ENCODE measurements around the gene KIAA1671. TPM values are rescaled to one million over a fixed set of nuclear protein-coding genes. Genes with fewer than 3 reads are reported as not detected.

Gene KIAA1671
- total and polyA plus RNA-seq, 5 donors from 2014 or later, result 0.21 to 3.3 (median 0.65) TPM; not detected in 1

DNA sequence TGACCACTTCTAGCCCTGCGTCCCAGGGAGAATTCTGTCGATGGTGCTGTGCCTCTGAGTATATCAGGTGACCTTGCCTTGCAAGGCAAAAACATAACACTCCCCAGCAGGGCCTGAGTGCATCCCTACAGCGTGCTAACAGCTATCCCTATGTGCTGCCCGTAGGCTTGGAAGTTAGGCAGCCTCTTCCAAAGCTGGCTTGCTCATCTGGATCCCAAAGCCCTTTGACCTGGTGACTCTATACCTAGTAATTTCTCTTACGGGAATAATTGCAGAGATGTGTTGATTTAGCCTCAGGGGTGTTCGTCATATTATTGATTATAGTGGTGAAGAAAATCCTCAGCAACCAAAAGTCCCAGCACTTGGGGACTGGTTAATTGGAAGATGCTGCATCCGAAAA lies 214.6 kb downstream of the KIAA1671 start:
- Histone ChIP-seq H3K27ac (ENCODE audit: insufficient read depth, low read length, poor library complexity, severe bottlenecking) (no peak overlapping the region), H3K27me3 (ENCODE audit: control insufficient read depth, insufficient read depth, low read length) (no peaks in the 10 kb centered on the region), H3K36me3 (ENCODE audit: control insufficient read depth, insufficient read depth, low read length) (no peaks in the 10 kb centered on the region), H3K4me1 (ENCODE audit: control insufficient read depth, insufficient read depth, low read length, poor library complexity, severe bottlenecking) (no peaks in the 10 kb centered on the region), H3K9me3 (ENCODE audit: control insufficient read depth in 2 of 2, low read length in 2 of 2) (no peaks in the 10 kb centered on the region), H3K4me3 (ENCODE audit: low read depth, low read length) (no peak overlapping the region)
- ATAC-seq (ENCODE audit: low read depth in 2 of 2) (no peak), DNase-seq (no peak)
- no peaks in the 10 kb centered on the region for H3K36me3 Mint-ChIP-seq
- peaks cover 11% of the 10 kb centered on the region for H3K27me3 Mint-ChIP-seq
- no peak overlapping the region for H3K27ac Mint-ChIP-seq
- no peaks in the 10 kb centered on the region for H3K4me1 Mint-ChIP-seq
- H3K4me3 Mint-ChIP-seq, result no peak overlapping the region
- H3K9me3 Mint-ChIP-seq, result no peaks in the 10 kb centered on the region

DNA sequence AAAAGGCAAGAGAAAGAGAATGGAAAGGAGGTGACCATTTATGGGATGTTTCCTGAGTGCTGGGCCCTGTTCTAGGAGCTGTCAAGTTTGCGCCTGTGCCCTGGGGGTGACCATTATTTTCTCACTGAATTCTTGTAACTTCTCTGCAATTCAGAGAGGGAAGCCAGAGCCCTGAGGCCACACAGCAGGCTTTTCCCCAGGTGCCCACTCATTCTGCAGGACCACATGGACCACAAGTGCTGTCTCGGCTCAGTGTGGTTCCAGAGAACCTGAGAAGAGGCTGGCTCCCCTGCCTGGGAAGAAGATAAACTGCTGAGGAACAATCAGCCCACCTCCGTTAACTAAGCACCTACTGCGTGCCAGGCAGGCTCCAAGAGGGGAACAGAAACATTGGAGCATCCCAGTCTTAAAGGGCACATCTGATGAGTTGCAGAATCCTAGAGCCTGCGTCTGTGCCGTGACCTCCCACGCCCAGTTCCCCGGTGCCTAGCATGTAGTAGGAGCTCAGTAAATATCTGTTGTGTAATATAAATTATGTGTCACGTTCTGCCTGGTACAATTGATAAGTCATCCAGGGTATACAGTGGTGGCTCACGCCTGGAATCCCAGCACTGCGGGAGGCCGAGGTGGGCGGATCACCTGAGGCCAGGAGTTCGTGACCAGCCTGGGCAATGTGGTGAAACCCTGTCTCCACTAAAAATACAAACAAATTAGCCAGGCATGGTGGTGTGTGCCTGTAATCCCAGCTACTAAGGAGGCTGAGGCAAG lies 215.5 kb downstream of the KIAA1671 start:
- H3K36me3 ChIP-seq (ENCODE audit: control insufficient read depth, insufficient read depth, low read length), result no peaks in the 10 kb centered on the region
- ATAC-seq (ENCODE audit: low read depth in 2 of 2), result no peak
- Mint-ChIP-seq H3K4me1 (no peaks in the 10 kb centered on the region), H3K36me3 (no peaks in the 10 kb centered on the region), H3K27ac (no peak overlapping the region), H3K9me3 (peaks cover 0 to 2% (median 0%) of the 10 kb centered on the region in 7 donors), H3K4me3 (no peak overlapping the region), H3K27me3 (peaks cover 5% of the 10 kb centered on the region)
- no peak overlapping the region for H3K27ac ChIP-seq (ENCODE audit: insufficient read depth, low read length, poor library complexity, severe bottlenecking)
- no peak for DNase-seq
- H3K4me1 ChIP-seq (ENCODE audit: control insufficient read depth, insufficient read depth, low read length, poor library complexity, severe bottlenecking), result no peaks in the 10 kb centered on the region
- H3K9me3 ChIP-seq (ENCODE audit: control insufficient read depth in 2 of 2, low read length in 2 of 2), result no peaks in the 10 kb centered on the region
- H3K27me3 ChIP-seq (ENCODE audit: control insufficient read depth, insufficient read depth, low read length), result no peaks in the 10 kb centered on the region
- H3K4me3 ChIP-seq (ENCODE audit: low read depth, low read length), result no peak overlapping the region

DNA sequence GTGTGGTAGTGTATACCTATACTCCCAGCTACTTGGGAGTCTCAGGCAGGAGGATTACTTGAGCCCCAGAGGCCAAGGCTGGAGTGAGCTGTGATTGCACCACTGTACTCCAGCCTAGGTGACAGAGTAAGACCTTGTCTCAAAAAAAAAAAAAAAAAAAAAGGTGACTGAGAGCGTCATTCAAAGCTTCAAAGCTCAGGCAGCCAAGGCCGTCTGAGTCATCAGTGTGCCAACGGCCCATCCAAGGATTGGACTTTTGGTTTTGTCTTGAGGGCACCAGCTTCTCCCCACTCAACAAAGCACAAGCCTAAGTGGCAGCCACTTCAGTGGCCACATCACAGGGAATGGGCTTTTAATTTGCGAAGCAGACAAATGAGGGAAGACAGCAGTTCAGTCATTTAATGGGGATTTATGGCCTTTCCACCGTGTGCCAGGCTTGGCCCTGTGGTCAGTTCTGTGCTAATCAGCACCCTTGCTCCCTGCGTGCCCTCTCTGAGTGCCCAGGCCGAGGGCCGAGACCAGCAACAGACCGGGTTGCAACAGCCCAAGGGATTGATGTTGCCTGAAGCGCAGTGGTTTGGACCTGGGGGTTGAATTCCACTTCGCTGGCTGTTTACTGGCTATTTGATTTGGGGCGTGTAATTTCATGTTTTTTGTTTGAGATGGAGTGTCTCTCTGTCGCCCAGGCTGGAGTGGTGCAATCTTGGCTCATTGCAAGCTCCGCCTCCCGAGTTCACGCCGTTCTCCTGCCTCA lies 216.9 kb downstream of the KIAA1671 start:
- Histone ChIP-seq H3K27me3 (ENCODE audit: control insufficient read depth, insufficient read depth, low read length) (no peaks in the 10 kb centered on the region), H3K4me3 (ENCODE audit: low read depth, low read length) (no peak overlapping the region), H3K36me3 (ENCODE audit: control insufficient read depth, insufficient read depth, low read length) (no peaks in the 10 kb centered on the region), H3K9me3 (ENCODE audit: control insufficient read depth in 2 of 2, low read length in 2 of 2) (no peaks in the 10 kb centered on the region), H3K4me1 (ENCODE audit: control insufficient read depth, insufficient read depth, low read length, poor library complexity, severe bottlenecking) (no peaks in the 10 kb centered on the region), H3K27ac (ENCODE audit: insufficient read depth, low read length, poor library complexity, severe bottlenecking) (no peak overlapping the region)
- no peaks in the 10 kb centered on the region for H3K36me3 Mint-ChIP-seq
- H3K27ac Mint-ChIP-seq, result no peak overlapping the region
- H3K4me1 Mint-ChIP-seq, result no peaks in the 10 kb centered on the region
- peaks cover 0 to 2% (median 0%) of the 10 kb centered on the region in 7 donors for H3K9me3 Mint-ChIP-seq
- DNase-seq, result no peak
- peaks cover 5% of the 10 kb centered on the region for H3K27me3 Mint-ChIP-seq
- no peak for ATAC-seq (ENCODE audit: low read depth in 2 of 2)
- H3K4me3 Mint-ChIP-seq, result peak overlapping the region in 1 of 4 donors; percentile 54

GRCh38 chr22:25170426-25170980 lies 218.0 kb downstream of the KIAA1671 start:
- Histone ChIP-seq H3K9me3 (ENCODE audit: control insufficient read depth in 2 of 2, low read length in 2 of 2) (no peaks in the 10 kb centered on the region), H3K27me3 (ENCODE audit: control insufficient read depth, insufficient read depth, low read length) (no peaks in the 10 kb centered on the region), H3K4me3 (ENCODE audit: low read depth, low read length) (no peak overlapping the region), H3K4me1 (ENCODE audit: control insufficient read depth, insufficient read depth, low read length, poor library complexity, severe bottlenecking) (no peaks in the 10 kb centered on the region), H3K36me3 (ENCODE audit: control insufficient read depth, insufficient read depth, low read length) (no peaks in the 10 kb centered on the region), H3K27ac (ENCODE audit: insufficient read depth, low read length, poor library complexity, severe bottlenecking) (no peak overlapping the region)
- no peaks in the 10 kb centered on the region for H3K4me1 Mint-ChIP-seq
- DNase-seq, result no peak
- no peak overlapping the region for H3K27ac Mint-ChIP-seq
- no peak for ATAC-seq (ENCODE audit: low read depth in 2 of 2)
- H3K9me3 Mint-ChIP-seq, result peaks cover 0 to 2% (median 0%) of the 10 kb centered on the region in 7 donors
- peaks cover 5% of the 10 kb centered on the region for H3K27me3 Mint-ChIP-seq
- no peaks in the 10 kb centered on the region for H3K36me3 Mint-ChIP-seq
- H3K4me3 Mint-ChIP-seq, result no peak overlapping the region

DNA sequence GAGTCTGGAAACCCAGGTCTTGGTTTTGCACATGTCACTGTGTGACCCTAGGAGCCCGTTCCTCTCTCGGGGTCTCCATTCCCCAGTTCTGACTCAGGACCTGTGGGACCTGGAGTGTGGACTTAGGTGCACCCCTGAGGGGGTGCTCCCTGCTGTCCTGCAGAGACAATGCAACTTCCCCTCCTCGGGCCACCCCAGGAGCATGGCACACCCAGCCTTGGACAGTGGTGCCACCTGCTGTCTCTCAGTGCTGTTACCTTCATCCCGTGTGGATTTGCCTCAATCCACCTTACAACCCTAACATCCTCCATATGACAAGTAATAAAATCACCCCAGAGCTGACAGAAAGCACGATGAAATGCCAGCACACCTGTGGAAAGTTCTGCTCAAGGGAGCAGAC lies 219.6 kb downstream of the KIAA1671 start:
- Histone ChIP-seq H3K36me3 (ENCODE audit: control insufficient read depth, insufficient read depth, low read length) (no peaks in the 10 kb centered on the region), H3K9me3 (ENCODE audit: control insufficient read depth in 2 of 2, low read length in 2 of 2) (no peaks in the 10 kb centered on the region), H3K4me3 (ENCODE audit: low read depth, low read length) (no peak overlapping the region), H3K27ac (ENCODE audit: insufficient read depth, low read length, poor library complexity, severe bottlenecking) (no peak overlapping the region), H3K27me3 (ENCODE audit: control insufficient read depth, insufficient read depth, low read length) (no peaks in the 10 kb centered on the region), H3K4me1 (ENCODE audit: control insufficient read depth, insufficient read depth, low read length, poor library complexity, severe bottlenecking) (no peaks in the 10 kb centered on the region)
- DNase-seq (peak in 2 of 3 donors; percentile 18 to 30), ATAC-seq (ENCODE audit: low read depth in 2 of 2) (no peak)
- H3K36me3 Mint-ChIP-seq, result no peaks in the 10 kb centered on the region
- H3K9me3 Mint-ChIP-seq, result peaks cover 0 to 2% (median 0%) of the 10 kb centered on the region in 7 donors
- H3K4me1 Mint-ChIP-seq, result no peaks in the 10 kb centered on the region
- H3K27ac Mint-ChIP-seq, result no peak overlapping the region
- H3K27me3 Mint-ChIP-seq, result peaks cover 5% of the 10 kb centered on the region
- no peak overlapping the region for H3K4me3 Mint-ChIP-seq

GRCh38 chr22:25174156-25174887 lies 221.8 kb downstream of the KIAA1671 start:
- H3K4me1 ChIP-seq (ENCODE audit: control insufficient read depth, insufficient read depth, low read length, poor library complexity, severe bottlenecking), result no peaks in the 10 kb centered on the region
- no peak overlapping the region for H3K4me3 Mint-ChIP-seq
- no peak overlapping the region for H3K4me3 ChIP-seq (ENCODE audit: low read depth, low read length)
- peaks cover 0 to 2% (median 0%) of the 10 kb centered on the region in 7 donors for H3K9me3 Mint-ChIP-seq
- no peak overlapping the region for H3K27ac Mint-ChIP-seq
- H3K27ac ChIP-seq (ENCODE audit: insufficient read depth, low read length, poor library complexity, severe bottlenecking), result no peak overlapping the region
- no peak for DNase-seq
- H3K4me1 Mint-ChIP-seq, result no peaks in the 10 kb centered on the region
- no peaks in the 10 kb centered on the region for H3K36me3 ChIP-seq (ENCODE audit: control insufficient read depth, insufficient read depth, low read length)
- ATAC-seq (ENCODE audit: low read depth in 2 of 2), result no peak
- no peaks in the 10 kb centered on the region for H3K9me3 ChIP-seq (ENCODE audit: control insufficient read depth in 2 of 2, low read length in 2 of 2)
- H3K27me3 ChIP-seq (ENCODE audit: control insufficient read depth, insufficient read depth, low read length), result no peaks in the 10 kb centered on the region
- H3K27me3 Mint-ChIP-seq, result no peaks in the 10 kb centered on the region
- H3K36me3 Mint-ChIP-seq, result peaks cover 3% of the 10 kb centered on the region

DNA sequence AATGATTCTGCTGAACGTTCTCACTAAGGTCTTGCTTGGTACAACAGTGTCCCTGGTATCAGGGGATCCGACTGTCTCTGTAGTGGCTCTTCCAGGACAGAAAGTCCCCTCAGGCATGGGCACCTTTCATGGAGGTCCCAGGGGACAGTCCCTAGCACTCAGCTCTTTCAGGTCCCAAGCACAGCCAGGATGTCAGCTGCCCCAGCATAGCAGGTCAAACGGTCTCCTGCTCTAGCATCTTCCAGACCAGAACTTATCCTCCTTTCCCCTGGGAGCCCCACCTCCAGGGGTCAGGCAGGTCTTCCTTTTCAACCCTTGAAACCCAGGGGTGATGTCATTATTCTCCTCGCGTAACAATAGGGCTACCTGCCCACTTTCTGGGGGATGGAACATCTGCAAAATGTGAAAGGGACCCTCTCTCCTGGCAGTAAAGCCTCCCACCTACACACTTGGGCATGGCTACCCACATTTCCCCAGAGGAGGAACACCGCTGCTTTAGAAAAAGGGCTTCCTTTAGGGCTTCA lies 222.4 kb downstream of the KIAA1671 start:
- H3K27me3 ChIP-seq (ENCODE audit: control insufficient read depth, insufficient read depth, low read length), result no peaks in the 10 kb centered on the region
- H3K36me3 Mint-ChIP-seq, result peaks cover 3% of the 10 kb centered on the region
- H3K9me3 ChIP-seq (ENCODE audit: control insufficient read depth in 2 of 2, low read length in 2 of 2), result no peaks in the 10 kb centered on the region
- H3K4me3 ChIP-seq (ENCODE audit: low read depth, low read length), result no peak overlapping the region
- H3K4me3 Mint-ChIP-seq, result no peak overlapping the region
- DNase-seq (no peak), ATAC-seq (ENCODE audit: low read depth in 2 of 2) (no peak)
- H3K36me3 ChIP-seq (ENCODE audit: control insufficient read depth, insufficient read depth, low read length), result no peaks in the 10 kb centered on the region
- no peaks in the 10 kb centered on the region for H3K4me1 ChIP-seq (ENCODE audit: control insufficient read depth, insufficient read depth, low read length, poor library complexity, severe bottlenecking)
- H3K4me1 Mint-ChIP-seq, result no peaks in the 10 kb centered on the region
- H3K27me3 Mint-ChIP-seq, result no peaks in the 10 kb centered on the region
- H3K27ac Mint-ChIP-seq, result no peak overlapping the region
- no peak overlapping the region for H3K27ac ChIP-seq (ENCODE audit: insufficient read depth, low read length, poor library complexity, severe bottlenecking)
- H3K9me3 Mint-ChIP-seq, result peaks cover 0 to 7% (median 1%) of the 10 kb centered on the region in 7 donors
